H1 (cell line): ENCODE data around the gene SIPA1L3. TPM values are rescaled to one million over a fixed set of nuclear protein-coding genes. Genes with fewer than 3 reads are reported as not detected.

Experiments
- CTCF ChIA-PET: fragments of 300-600 bp; sonication (Branson Sonifier 250); formaldehyde crosslinking; loops from one replicate; lab custom pipeline; 2021; ENCODE audit not compliant: partially characterized antibody; lab: Charles Lee
- POLR2A ChIA-PET: fragments of 300-600 bp; sonication (Branson Sonifier 250); formaldehyde crosslinking; loops from one replicate; lab custom pipeline; 2021; ENCODE audit warnings: inconsistent platforms; ENCODE audit not compliant: partially characterized antibody; lab: Charles Lee
- DNase-seq, 2 experiments: peaks; one replicate each; pipeline versions ENCODE4 v3.0.0 to v3.0.0-alpha.2; 2010 to 2022; ENCODE audit warnings: low spot score in 2 of 2, low read depth in 1 of 2, mixed read lengths in 1 of 2
- FAIRE-seq: peaks from 2 replicates; lab custom pipeline; 2011; peaks lifted over from hg19 to GRCh38; lab: Jason Lieb, UNC
- H2AFZ ChIP-seq: 2 replicates; pipeline ENCODE4 v1.8.1; 2012; ENCODE audit warnings: low read length, inconsistent platforms
- H2AK5ac ChIP-seq: 2 replicates; pipeline ENCODE4 v1.6.1; 2013; ENCODE audit warnings: low read depth, low read length
- H2BK120ac ChIP-seq: replicated peaks from 2 replicates; pipeline ENCODE3; 2013; ENCODE audit warnings: low read depth, low read length, inconsistent platforms
- H2BK12ac ChIP-seq: 2 replicates; pipeline ENCODE4 v1.6.1; 2013; ENCODE audit warnings: low read depth, low read length
- H2BK15ac ChIP-seq: 2 replicates; pipeline ENCODE4 v1.6.1; 2013; ENCODE audit warnings: low read length
- H2BK20ac ChIP-seq: 2 replicates; pipeline ENCODE4 v1.6.1; 2013; ENCODE audit warnings: low read length
- H2BK5ac ChIP-seq: 2 replicates; pipeline ENCODE4 v1.6.1; 2013; ENCODE audit warnings: low read depth, low read length
- H3K14ac ChIP-seq: 2 replicates; pipeline ENCODE4 v1.6.1; 2013; ENCODE audit warnings: inconsistent platforms; ENCODE audit not compliant: insufficient read length
- H3K18ac ChIP-seq: 2 replicates; pipeline ENCODE4 v1.6.1; 2013; ENCODE audit warnings: low read length; ENCODE audit errors: extremely low read depth
- H3K23ac ChIP-seq: 2 replicates; pipeline ENCODE4 v1.6.1; 2013; ENCODE audit warnings: inconsistent platforms; ENCODE audit not compliant: insufficient read length
- H3K23me2 ChIP-seq: 2 replicates; pipeline ENCODE4 v1.6.1; 2013; ENCODE audit warnings: low read depth, low read length
- H3K27ac ChIP-seq: 2 replicates; pipeline ENCODE4 v1.6.1; 2011; ENCODE audit warnings: low read depth, low read length, inconsistent platforms
- H3K27me3 ChIP-seq, 4 experiments: replicated peaks in 1 of 4; 1 replicate in 1 of 4; 2 replicates in 3 of 4; pipeline versions ENCODE4 v1.6.1 to v1.8.1; 2011 to 2013; ENCODE audit warnings: low read length in 3 of 4, mild to moderate bottlenecking in 3 of 4, inconsistent platforms in 2 of 4, mixed read lengths in 2 of 4, moderate library complexity in 1 of 4; ENCODE audit not compliant: control insufficient read depth in 3 of 4, insufficient read depth in 3 of 4; ENCODE audit errors: extremely low read depth in 1 of 4
- H3K36me3 ChIP-seq, 4 experiments: 2 replicates each; pipeline versions ENCODE4 v1.6.1 to v1.8.1; 2011 to 2013; ENCODE audit warnings: mild to moderate bottlenecking in 4 of 4, low read length in 3 of 4, moderate library complexity in 2 of 4, control low read depth in 1 of 4, inconsistent platforms in 1 of 4; ENCODE audit not compliant: insufficient read depth in 4 of 4, control insufficient read depth in 2 of 4
- H3K4ac ChIP-seq: replicated peaks from 2 replicates; pipeline ENCODE3; 2013; ENCODE audit warnings: low read length, low read depth, mixed read lengths, inconsistent platforms; ENCODE audit not compliant: insufficient read length
- H3K4me1 ChIP-seq, 4 experiments: replicated peaks in 1 of 4; 1 replicate in 1 of 4; 2 replicates in 3 of 4; pipeline versions ENCODE4 v1.6.1 to v1.8.1; 2011 to 2013; ENCODE audit warnings: low read length in 3 of 4, inconsistent platforms in 2 of 4, mixed read lengths in 1 of 4; ENCODE audit not compliant: insufficient read depth in 4 of 4, control insufficient read depth in 3 of 4
- H3K4me2 ChIP-seq, 2 experiments: 2 replicates each; pipeline versions ENCODE4 v1.6.1 to v1.8.1; 2011 to 2013; ENCODE audit warnings: low read depth in 2 of 2, low read length in 2 of 2, control low read depth in 1 of 2, inconsistent platforms in 1 of 2, mild to moderate bottlenecking in 1 of 2; ENCODE audit not compliant: insufficient read depth in 1 of 2
- H3K4me3 ChIP-seq, 4 experiments: fragments of 200-600, 300-600 bp in 1 of 4; sonication (generic), shearing (Covaris generic), sonication (Bioruptor Twin) in 1 of 4; 2 replicates each; pipeline versions ENCODE4 v1.5.1 to v1.8.1; 2011 to 2016; ENCODE audit warnings: low read length in 4 of 4, low read depth in 3 of 4, control low read depth in 2 of 4, inconsistent platforms in 2 of 4, mild to moderate bottlenecking in 2 of 4, mixed read lengths in 1 of 4, moderate library complexity in 1 of 4; ENCODE audit not compliant: insufficient read depth in 2 of 4; ENCODE audit errors: extremely low read depth in 1 of 4
- H3K56ac ChIP-seq: replicated peaks from 2 replicates; pipeline ENCODE3; 2013; ENCODE audit warnings: low read depth, mild to moderate bottlenecking, mixed read lengths, low read length, inconsistent platforms; ENCODE audit not compliant: insufficient read length
- H3K79me1 ChIP-seq: 2 replicates; pipeline ENCODE4 v1.6.1; 2013; ENCODE audit warnings: low read depth, low read length, control low read depth
- H3K79me2 ChIP-seq, 2 experiments: 2 replicates each; pipeline versions ENCODE4 v1.6.1 to v1.8.1; 2012 to 2013; ENCODE audit warnings: low read length in 2 of 2, mild to moderate bottlenecking in 2 of 2, inconsistent platforms in 1 of 2; ENCODE audit not compliant: insufficient read depth in 2 of 2, control insufficient read depth in 1 of 2
- H3K9ac ChIP-seq, 4 experiments: replicated peaks in 1 of 4; 1 replicate in 1 of 4; 2 replicates in 3 of 4; pipeline versions ENCODE4 v1.6.1 to v1.8.1; 2011 to 2013; ENCODE audit warnings: low read depth in 3 of 4, low read length in 3 of 4, control low read depth in 2 of 4, mild to moderate bottlenecking in 2 of 4, moderate library complexity in 2 of 4, inconsistent platforms in 1 of 4; ENCODE audit errors: extremely low read depth in 1 of 4
- H3K9me3 ChIP-seq, 2 experiments: 2 replicates each; pipeline versions ENCODE4 v1.6.1 to v1.8.1; 2012 to 2013; ENCODE audit warnings: mild to moderate bottlenecking in 2 of 2, moderate library complexity in 2 of 2, control low read depth in 1 of 2, inconsistent platforms in 1 of 2, low read depth in 1 of 2, low read length in 1 of 2, mixed read lengths in 1 of 2; ENCODE audit not compliant: insufficient read depth in 2 of 2
- H4K20me1 ChIP-seq, 2 experiments: replicated peaks in 1 of 2; 2 replicates each; pipeline versions ENCODE3 to v1.8.1; 2011 to 2013; ENCODE audit warnings: inconsistent platforms in 2 of 2, low read length in 2 of 2, mild to moderate bottlenecking in 1 of 2; ENCODE audit not compliant: insufficient read depth in 2 of 2, control insufficient read depth in 1 of 2
- H4K5ac ChIP-seq: 2 replicates; pipeline ENCODE4 v1.6.1; 2013; ENCODE audit warnings: low read length, low read depth, mixed read lengths, inconsistent platforms; ENCODE audit not compliant: insufficient read length
- H4K8ac ChIP-seq: 2 replicates; pipeline ENCODE4 v1.8.0; 2013; ENCODE audit warnings: mild to moderate bottlenecking, moderate library complexity, low read length, inconsistent platforms; ENCODE audit not compliant: insufficient read depth; ENCODE audit errors: extremely low read depth
- H4K91ac ChIP-seq: replicated peaks from 2 replicates; pipeline ENCODE3; 2013; ENCODE audit warnings: low read length, mixed read lengths, inconsistent platforms; ENCODE audit not compliant: insufficient read length
- BCL11A ChIP-seq, 2 experiments: IDR thresholded peaks; one replicate each; pipeline ENCODE4 v1.6.1; 2011; ENCODE audit warnings: low read depth in 2 of 2, low read length in 2 of 2, mild to moderate bottlenecking in 2 of 2
- EZH2 ChIP-seq: fragments of 200-600 bp; sonication (generic); IDR thresholded peaks from 2 replicates; pipeline ENCODE4 v1.7.1; 2012; ENCODE audit warnings: low read depth, mild to moderate bottlenecking, moderate library complexity, low read length, inconsistent platforms; ENCODE audit not compliant: severe bottlenecking
- KDM4A ChIP-seq: IDR thresholded peaks from one replicate; pipeline ENCODE4 v1.7.1; 2012; ENCODE audit warnings: low read depth, mild to moderate bottlenecking, moderate library complexity, low read length, inconsistent platforms; ENCODE audit not compliant: severe bottlenecking
- KDM5A ChIP-seq: fragments of 200-600 bp; IDR thresholded peaks from 2 replicates; pipeline ENCODE4 v1.7.1; 2012; ENCODE audit warnings: mild to moderate bottlenecking, low read length, inconsistent platforms, mixed read lengths
- MAX ChIP-seq: IDR thresholded peaks from 2 replicates; pipeline ENCODE4 v1.6.1; 2012; ENCODE audit warnings: inconsistent platforms
- POU5F1 ChIP-seq: IDR thresholded peaks from 2 replicates; pipeline ENCODE4 v1.6.1; 2011; ENCODE audit warnings: low read depth, mild to moderate bottlenecking, low read length, moderate library complexity
- RNF2 ChIP-seq: fragments of 200-900, 300-1000 bp; sonication (generic); IDR thresholded peaks from 2 replicates; pipeline ENCODE4 v1.7.1; 2016; ENCODE audit warnings: borderline replicate concordance, low read depth, mild to moderate bottlenecking, antibody characterized with exemption, low read length; ENCODE audit not compliant: poor library complexity, severe bottlenecking; ENCODE audit errors: missing control alignments
- SIN3A ChIP-seq, 2 experiments: IDR thresholded peaks in 1 of 2; conservative IDR thresholded peaks in 1 of 2; 2 replicates each; pipeline ENCODE4 v1.6.1; 2011 to 2012; ENCODE audit warnings: low read length in 2 of 2, improper control_type of control experiment in 1 of 2, low read depth in 1 of 2, mild to moderate bottlenecking in 1 of 2
- polyA plus RNA-seq, 7 experiments: library from polyadenylated mRNA; depleted of rRNA in 3 of 7; stranded (reverse) in 5 of 7; unstranded in 2 of 7; fragments of >200 nt in 5 of 7; fragments of 200-250 nt in 2 of 7; gene quantifications; 1 replicate in 5 of 7; 2 replicates in 1 of 7; 4 replicates in 1 of 7; pipeline versions ENCODE4 v1.2.1 to v1.2.3, GENCODE V29; 2011 to 2013; ENCODE audit warnings: missing spikeins in 2 of 7, mixed read lengths in 2 of 7
- total RNA-seq: library from RNA; stranded (reverse); fragmentation: NEBNext Ultra II Directional; extraction: Animal tissue kit (Norgen Biotek cat#: 25700); gene quantifications from 2 replicates; pipeline ENCODE4 v1.2.1, GENCODE V29; 2021

SIPA1L3 gene
- total and polyA plus RNA-seq, 2 of the 8 experiments (the other 6 are each of a cell fraction or from before 2014, with no cell fraction given) = 15.0 to 54.9 TPM

DNA sequence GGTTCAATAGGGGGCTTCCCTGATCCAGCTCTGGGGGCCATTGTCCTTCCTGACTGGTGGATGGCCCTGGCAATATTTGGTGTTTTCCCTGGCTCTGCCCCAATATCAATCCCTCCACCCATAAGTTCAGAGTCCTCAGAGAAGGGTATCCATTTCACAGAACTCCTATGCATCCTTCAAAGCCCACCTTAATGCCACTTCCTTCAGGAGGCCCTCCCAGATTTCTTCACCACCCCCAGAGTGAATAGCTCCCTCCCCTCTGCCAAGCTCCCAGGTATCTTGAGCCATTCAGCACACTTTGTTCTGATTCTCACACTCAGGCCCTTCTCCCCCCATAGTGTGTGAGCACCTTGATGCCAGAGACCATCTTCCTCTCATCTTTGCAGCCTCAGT, 343.4 kb downstream of the SIPA1L3 start:
- H3K27ac ChIP-seq = no peak overlapping the region
- CTCF ChIA-PET = interaction anchor here (0.9 to 5.1 kb wide), 8 partner anchors 15 to 144 kb away, joined by 3 to 24 read pairs (median 4); partner anchors contain the start of gene SPINT2
- H3K9me3 ChIP-seq = no peaks in the 10 kb centered on the region
- peaks cover 5% of the 10 kb centered on the region; the same call in 1 of the 2 replicates for H3K23me2 ChIP-seq
- peaks cover 10 to 34% (median 21%) of the 10 kb centered on the region in 4 experiments for H3K4me1 ChIP-seq
- H4K5ac ChIP-seq = no peak overlapping the region
- FAIRE-seq (no peak), DNase-seq (no peak)
- no peaks in the 10 kb centered on the region for H4K20me1 ChIP-seq
- no peak overlapping the region for H3K14ac ChIP-seq
- H3K18ac ChIP-seq = 0 out of 2 replicates have a peak overlapping the region, but pooled peaks have one; percentile 9
- peaks cover 0 to 4% (median 3%) of the 10 kb centered on the region in 4 experiments; a peak in 3 of 7 replicates for H3K27me3 ChIP-seq
- no peak overlapping the region for H3K4ac ChIP-seq
- H2BK5ac ChIP-seq = peak overlapping the region; percentile 6; the same call in 1 of the 2 replicates
- no peak overlapping the region for H3K56ac ChIP-seq
- TF ChIP-seq MAX (no peak), KDM4A (no peak), RNF2 (no peak), POU5F1 (no peak), BCL11A (IDR thresholded peaks at IDR 0.05; ENCODE audit: low read depth in 2 of 2, low read length in 2 of 2) (no peak), KDM5A (no peak), SIN3A (conservative IDR thresholded peaks at IDR 0.05 in 1 of 2, IDR thresholded peaks at IDR 0.05 in 1 of 2; ENCODE audit: low read depth in 1 of 2, low read length in 2 of 2) (no peak), EZH2 (no peak)
- H3K9ac ChIP-seq = no peak overlapping the region
- no peaks in the 10 kb centered on the region for H3K36me3 ChIP-seq
- H4K91ac ChIP-seq = peak overlapping the region; percentile 0
- no peak overlapping the region for H4K8ac ChIP-seq
- H3K23ac ChIP-seq = no peak overlapping the region
- H2BK20ac ChIP-seq = peak overlapping the region; percentile 74; the same call in 1 of the 2 replicates
- peak overlapping the region; percentile 58 to 75 for H3K4me2 ChIP-seq
- POLR2A ChIA-PET = interaction anchor here (1.3 to 3.4 kb wide), 7 partner anchors 13 to 53 kb away, joined by 3 to 19 read pairs (median 4); partner anchors contain the start of genes C19orf33 and SPINT2
- 0 out of 2 replicates have a peak, but pooled peaks cover 2% of the 10 kb centered on the region for H3K79me1 ChIP-seq
- no peak overlapping the region; the same call in 1 of the 2 replicates for H2BK15ac ChIP-seq
- no peak overlapping the region for H2BK120ac ChIP-seq
- no peak overlapping the region for H2AFZ ChIP-seq
- H3K4me3 ChIP-seq = peak overlapping the region in 1 of 4 experiments; percentile 50; a peak in 3 of 8 replicates
- no peaks in the 10 kb centered on the region for H3K79me2 ChIP-seq
- no peak overlapping the region; the same call in 1 of the 2 replicates for H2AK5ac ChIP-seq
- no peak overlapping the region; the same call in 1 of the 2 replicates for H2BK12ac ChIP-seq
